Trophoblast cell (in vitro differentiated cells and primary cell): ENCODE measurements around the gene INKA1.

Source experiments
- DNase-seq, 2 donors: peaks; one replicate each; pipeline ENCODE4 v3.0.0-alpha.2; 2016
- H2AFZ ChIP-seq: 2 replicates; pipeline ENCODE4 v1.6.1; 2013; ENCODE audit warnings: low read length, moderate library complexity, mild to moderate bottlenecking; ENCODE audit not compliant: insufficient read depth, poor library complexity
- H2AK5ac ChIP-seq: 2 replicates; pipeline ENCODE4 v1.6.1; 2013; ENCODE audit warnings: mild to moderate bottlenecking, low read length
- H2BK120ac ChIP-seq: 2 replicates; pipeline ENCODE4 v1.6.1; 2013; ENCODE audit warnings: low read length, mild to moderate bottlenecking, moderate library complexity; ENCODE audit not compliant: insufficient read depth, poor library complexity
- H2BK12ac ChIP-seq: 2 replicates; pipeline ENCODE4 v1.6.1; 2013; ENCODE audit warnings: mild to moderate bottlenecking, low read length, moderate library complexity
- H2BK5ac ChIP-seq: 2 replicates; pipeline ENCODE4 v1.6.1; 2013; ENCODE audit warnings: low read length, low read depth, moderate library complexity, mild to moderate bottlenecking; ENCODE audit not compliant: poor library complexity
- H3K14ac ChIP-seq: 2 replicates; pipeline ENCODE4 v1.6.1; 2013; ENCODE audit warnings: mild to moderate bottlenecking, low read length
- H3K18ac ChIP-seq: 2 replicates; pipeline ENCODE4 v1.6.1; 2013; ENCODE audit warnings: mild to moderate bottlenecking, low read length
- H3K23ac ChIP-seq: 2 replicates; pipeline ENCODE4 v1.6.1; 2013; ENCODE audit warnings: low read length
- H3K27ac ChIP-seq: 2 replicates; pipeline ENCODE4 v1.5.1; 2013; ENCODE audit warnings: low read depth, mild to moderate bottlenecking, inconsistent platforms, low read length, moderate library complexity
- H3K27me3 ChIP-seq: 2 replicates; pipeline ENCODE4 v1.6.1; 2013; ENCODE audit warnings: inconsistent platforms, mild to moderate bottlenecking, low read length, moderate library complexity; ENCODE audit not compliant: insufficient read depth
- H3K36me3 ChIP-seq, 2 experiments: 1 replicate in 1 of 2; 2 replicates in 1 of 2; pipeline ENCODE4 v1.6.1; 2013; ENCODE audit warnings: low read length in 2 of 2, mild to moderate bottlenecking in 2 of 2, moderate library complexity in 1 of 2; ENCODE audit not compliant: insufficient read depth in 2 of 2, control insufficient read depth in 1 of 2
- H3K4ac ChIP-seq: 2 replicates; pipeline ENCODE4 v1.6.1; 2013; ENCODE audit warnings: low read depth, mild to moderate bottlenecking, low read length, moderate library complexity
- H3K4me1 ChIP-seq, 2 experiments: 1 replicate in 1 of 2; 2 replicates in 1 of 2; pipeline ENCODE4 v1.6.1; 2013; ENCODE audit warnings: low read length in 2 of 2, mild to moderate bottlenecking in 2 of 2, moderate library complexity in 1 of 2; ENCODE audit not compliant: insufficient read depth in 2 of 2, control insufficient read depth in 1 of 2
- H3K4me2 ChIP-seq: 2 replicates; pipeline ENCODE4 v1.6.1; 2013; ENCODE audit warnings: inconsistent platforms, mild to moderate bottlenecking, low read length, moderate library complexity
- H3K4me3 ChIP-seq: 2 replicates; pipeline ENCODE4 v1.5.1; 2013; ENCODE audit warnings: mild to moderate bottlenecking, low read depth, low read length, inconsistent platforms
- H3K79me1 ChIP-seq: one replicate; pipeline ENCODE4 v1.6.1; 2013; ENCODE audit warnings: low read length
- H3K79me2 ChIP-seq: 2 replicates; pipeline ENCODE4 v1.6.1; 2013; ENCODE audit warnings: low read length, mild to moderate bottlenecking; ENCODE audit not compliant: control insufficient read depth, insufficient read depth, poor library complexity
- H3K9ac ChIP-seq: 2 replicates; pipeline ENCODE4 v1.6.1; 2013; ENCODE audit warnings: mild to moderate bottlenecking, low read length
- H3K9me3 ChIP-seq: 2 replicates; pipeline ENCODE4 v1.6.1; 2013; ENCODE audit warnings: low read depth, mild to moderate bottlenecking, control low read depth, inconsistent platforms, low read length; ENCODE audit not compliant: insufficient read depth
- H4K12ac ChIP-seq: 2 replicates; pipeline ENCODE4 v1.6.1; 2013; ENCODE audit warnings: low read depth, mild to moderate bottlenecking, low read length, moderate library complexity
- H4K8ac ChIP-seq: 2 replicates; pipeline ENCODE4 v1.6.1; 2013; ENCODE audit warnings: low read depth, mild to moderate bottlenecking, low read length, moderate library complexity
- H4K91ac ChIP-seq: one replicate; pipeline ENCODE4 v1.6.1; 2013; ENCODE audit warnings: low read depth, mild to moderate bottlenecking, low read length, moderate library complexity
- WGBS: extraction: QIAGEN DNeasy Blood & Tissue Kit; methylation state at CpG from one replicate; pipeline ENCODE4 v1.1.7; 2013; ENCODE audit warnings: missing lambda C conversion rate; ENCODE audit not compliant: insufficient read length, insufficient coverage; ENCODE audit errors: extremely low coverage; 5-methylcytosine and 5-hydroxymethylcytosine counted together

Gene INKA1

GRCh38 chr3:49759226-49759625 lies 43.8 kb upstream of the INKA1 start:
- Histone ChIP-seq H4K12ac (no peak overlapping the region), H2AK5ac (no peak overlapping the region), H3K4me2 (no peak overlapping the region), H3K4me3 (no peak overlapping the region), H2BK5ac (no peak overlapping the region), H3K23ac (no peak overlapping the region), H2AFZ (no peak overlapping the region), H3K79me1 (no peaks in the 10 kb centered on the region), H3K9ac (no peak overlapping the region), H4K91ac (no peak overlapping the region), H2BK120ac (no peak overlapping the region), H2BK12ac (no peak overlapping the region), H3K18ac (no peak overlapping the region), H3K36me3 (peaks cover 0 to 5% of the 10 kb centered on the region in 2 experiments), H3K14ac (no peak overlapping the region), H3K4me1 (no peaks in the 10 kb centered on the region), H3K4ac (no peak overlapping the region), H3K27me3 (no peaks in the 10 kb centered on the region), H3K27ac (no peak overlapping the region), H4K8ac (no peak overlapping the region), H3K79me2 (peaks cover 3% of the 10 kb centered on the region), H3K9me3 (no peaks in the 10 kb centered on the region)
- no peak for DNase-seq
- WGBS, result no CpG with 5 or more reads among the region's 1 CpG

GRCh38 chr3:49761661-49762060 lies 41.4 kb upstream of the INKA1 start:
- Histone ChIP-seq H4K91ac (no peak overlapping the region), H3K36me3 (peaks cover 0 to 5% of the 10 kb centered on the region in 2 experiments), H3K27ac (no peak overlapping the region), H3K18ac (no peak overlapping the region), H3K14ac (no peak overlapping the region), H2BK12ac (no peak overlapping the region), H3K4me3 (no peak overlapping the region), H3K9ac (no peak overlapping the region), H2BK120ac (no peak overlapping the region), H4K8ac (no peak overlapping the region), H2AFZ (no peak overlapping the region), H3K27me3 (no peaks in the 10 kb centered on the region), H2BK5ac (no peak overlapping the region), H3K9me3 (no peaks in the 10 kb centered on the region), H3K4ac (peak overlapping the region; percentile 79), H3K4me2 (no peak overlapping the region), H4K12ac (no peak overlapping the region), H2AK5ac (no peak overlapping the region), H3K79me1 (no peaks in the 10 kb centered on the region), H3K23ac (no peak overlapping the region), H3K79me2 (peaks cover 3% of the 10 kb centered on the region), H3K4me1 (no peaks in the 10 kb centered on the region)
- DNase-seq, result peak; percentile 29 to 54
- no CpG with 5 or more reads among the region's 3 CpGs for WGBS

DNA sequence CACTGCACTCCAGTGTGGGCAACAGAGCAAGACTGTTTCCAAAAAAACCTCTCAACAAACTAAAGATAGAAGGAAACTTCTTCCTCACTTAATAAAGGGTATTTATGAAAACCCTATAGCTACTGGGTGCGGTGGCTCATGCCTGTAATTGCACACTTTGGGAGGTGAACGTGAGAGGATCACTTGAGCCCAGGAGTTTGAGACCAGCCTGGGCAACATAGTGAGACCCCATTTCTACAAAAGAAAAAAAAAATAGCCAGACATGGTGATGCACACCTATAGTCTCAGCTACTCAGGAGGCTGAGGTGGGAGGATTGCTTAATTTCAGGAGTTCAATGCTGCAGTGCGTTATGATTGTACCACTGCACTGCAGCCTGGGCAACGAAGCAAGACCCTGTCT lies 39.1 kb upstream of the INKA1 start:
- no peak overlapping the region for H3K14ac ChIP-seq
- no peaks in the 10 kb centered on the region for H3K79me1 ChIP-seq
- H4K12ac ChIP-seq, result no peak overlapping the region
- no peak overlapping the region for H3K18ac ChIP-seq
- no peak overlapping the region for H2AFZ ChIP-seq
- H3K9me3 ChIP-seq, result no peaks in the 10 kb centered on the region
- no peaks in the 10 kb centered on the region for H3K27me3 ChIP-seq
- H3K9ac ChIP-seq, result no peak overlapping the region
- no peak overlapping the region for H3K4ac ChIP-seq
- no peak overlapping the region for H3K4me3 ChIP-seq
- no peak overlapping the region for H2AK5ac ChIP-seq
- H3K4me2 ChIP-seq, result no peak overlapping the region
- no peak overlapping the region for H4K91ac ChIP-seq
- no peak overlapping the region for H3K23ac ChIP-seq
- WGBS, result no CpG with 5 or more reads among the region's 4 CpGs
- no peaks in the 10 kb centered on the region for H3K4me1 ChIP-seq
- no peak overlapping the region for H4K8ac ChIP-seq
- no peak overlapping the region for H2BK120ac ChIP-seq
- no peak for DNase-seq
- peaks cover 3% of the 10 kb centered on the region for H3K79me2 ChIP-seq
- no peak overlapping the region for H2BK5ac ChIP-seq
- no peak overlapping the region for H3K27ac ChIP-seq
- peaks cover 0 to 5% of the 10 kb centered on the region in 2 experiments for H3K36me3 ChIP-seq
- no peak overlapping the region for H2BK12ac ChIP-seq

DNA sequence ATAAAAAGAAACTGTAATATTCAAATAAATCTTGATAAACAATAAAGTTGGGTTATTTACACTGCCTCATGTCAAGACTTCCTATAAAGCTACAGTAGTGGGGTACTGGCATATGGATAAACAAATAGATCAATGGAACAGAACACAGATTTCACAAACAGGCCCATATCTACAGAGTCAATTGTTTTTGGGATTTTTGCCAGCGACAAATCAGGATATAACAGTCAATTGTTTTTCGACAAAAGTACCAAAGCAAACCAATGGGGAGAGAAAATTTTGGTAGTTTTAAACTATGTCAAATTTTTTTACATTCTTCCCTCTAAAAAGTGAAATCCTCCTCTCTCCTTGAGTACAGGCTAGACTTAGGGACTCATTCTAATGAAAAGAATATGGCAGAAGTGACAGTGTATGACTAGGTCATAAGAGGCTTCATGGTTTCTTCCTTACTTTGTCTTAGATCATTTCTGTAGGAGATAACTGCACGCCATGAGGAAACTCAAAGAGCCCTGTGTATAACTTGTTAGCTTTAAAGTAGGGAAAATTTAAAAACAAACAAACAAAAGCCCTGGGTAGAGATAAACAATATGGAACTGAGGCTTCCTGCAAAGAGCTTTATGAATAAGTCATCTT lies 33.7 kb upstream of the INKA1 start:
- Histone ChIP-seq H3K36me3 (peaks cover 3% of the 10 kb centered on the region in 2 experiments), H2AFZ (no peak overlapping the region), H3K27ac (no peak overlapping the region), H4K12ac (no peak overlapping the region), H2BK5ac (no peak overlapping the region), H3K79me1 (no peaks in the 10 kb centered on the region), H3K4ac (no peak overlapping the region), H3K9me3 (no peaks in the 10 kb centered on the region), H2AK5ac (no peak overlapping the region), H2BK120ac (no peak overlapping the region), H3K27me3 (no peaks in the 10 kb centered on the region), H3K4me2 (no peak overlapping the region), H4K8ac (no peak overlapping the region), H3K23ac (no peak overlapping the region), H4K91ac (no peak overlapping the region), H3K79me2 (peaks cover 5% of the 10 kb centered on the region), H3K9ac (no peak overlapping the region), H3K14ac (no peak overlapping the region), H3K4me1 (no peaks in the 10 kb centered on the region), H3K4me3 (no peak overlapping the region), H2BK12ac (no peak overlapping the region), H3K18ac (no peak overlapping the region)
- no peak for DNase-seq
- WGBS, result no CpG with 5 or more reads among the region's 3 CpGs
